K562 (cell line): ENCODE measurements around the gene ADGRA3. TPM values are rescaled to one million over a fixed set of nuclear protein-coding genes. Genes with fewer than 3 reads are reported as not detected.
"Not testable (repeated sequence)": the region's sequence is repeated elsewhere in the genome, so short reads cannot be mapped to it uniquely, and the experiment has no call there.

Experiments
- ATAC-seq: fragments of 200-7000 bp; cut with Tn5 transposase; 3 replicates; pipeline ENCODE4 v1.9.1; 2020; ENCODE audit warnings: moderate library complexity
- BruUV-seq: library from RNA; stranded (reverse); fragments of 400-500 nt; replicated peaks from 2 replicates; lab custom pipeline; 2021; lab: Mats Ljungman, UMichigan
- CTCF ChIA-PET: fragments of 300-600 bp; formaldehyde crosslinking; extraction: SDS; loops from one replicate; lab custom pipeline; 2021; ENCODE audit warnings: low intra/inter-chr PET ratio; lab: Yijun Ruan, JAX
- POLR2A ChIA-PET: fragments of 300-600, 350-650 bp; sonication (Branson Sonifier 250); formaldehyde crosslinking; extraction: SDS; loops from one replicate; lab custom pipeline; 2021; ENCODE audit warnings: antibody characterized with exemption, inconsistent platforms; lab: Yijun Ruan, JAX
- DNase-seq, 4 experiments: peaks; one replicate each; pipeline versions ENCODE4 v3.0.0 to v3.0.0-alpha.2; 2011 to 2018; ENCODE audit warnings: low spot score in 3 of 4, mixed read lengths in 3 of 4; ENCODE audit errors: extremely low read depth in 1 of 4
- FAIRE-seq: peaks from 2 replicates; lab custom pipeline; 2011; peaks lifted over from hg19 to GRCh38; lab: Jason Lieb, UNC
- H2AFZ ChIP-seq: 2 replicates; pipeline ENCODE4 v1.6.0; 2011; ENCODE audit warnings: low read depth, low read length, control low read depth, inconsistent platforms
- H3K27ac ChIP-seq: fragments of 200-600 bp; 3 replicates; pipeline ENCODE4 v1.8.0; 2011; ENCODE audit warnings: low read depth, mild to moderate bottlenecking, control low read depth, inconsistent platforms, low read length, moderate library complexity, mixed read lengths; ENCODE audit errors: extremely low read depth
- H3K27me3 ChIP-seq, 2 experiments: fragments of 300-600 bp in 1 of 2; 2 replicates in 1 of 2; 3 replicates in 1 of 2; pipeline versions ENCODE4 v1.6.0 to v1.8.0; 2011; ENCODE audit warnings: inconsistent platforms in 2 of 2, low read length in 2 of 2, mild to moderate bottlenecking in 1 of 2, mixed read lengths in 1 of 2, moderate library complexity in 1 of 2; ENCODE audit not compliant: control insufficient read depth in 2 of 2, insufficient read depth in 2 of 2
- H3K36me3 ChIP-seq: fragments of 300-600 bp; 3 replicates; pipeline ENCODE4 v1.8.0; 2011; ENCODE audit warnings: mild to moderate bottlenecking, low read length, inconsistent platforms; ENCODE audit not compliant: control insufficient read depth, insufficient read depth
- H3K4me1 ChIP-seq, 2 experiments: fragments of 200-600 bp in 1 of 2; replicated peaks in 1 of 2; 2 replicates in 1 of 2; 3 replicates in 1 of 2; pipeline versions ENCODE4 v1.5.1 to v1.8.0; 2011; ENCODE audit warnings: inconsistent platforms in 2 of 2, low read length in 2 of 2, mild to moderate bottlenecking in 1 of 2, mixed read lengths in 1 of 2, moderate library complexity in 1 of 2; ENCODE audit not compliant: control insufficient read depth in 2 of 2, insufficient read depth in 2 of 2
- H3K4me2 ChIP-seq: 2 replicates; pipeline ENCODE4 v1.6.1; 2011; ENCODE audit warnings: low read length, control low read depth, inconsistent platforms, mixed read lengths; ENCODE audit not compliant: insufficient read depth
- H3K4me3 ChIP-seq: fragments of 200-600 bp; sonication (generic), shearing (Covaris generic); 2 replicates; pipeline ENCODE4 v1.5.1; 2016; ENCODE audit warnings: control low read depth, inconsistent platforms
- H3K79me2 ChIP-seq: fragments of 200-600 bp; 3 replicates; pipeline ENCODE4 v1.8.0; 2011; ENCODE audit warnings: low read length, inconsistent platforms; ENCODE audit not compliant: control insufficient read depth, insufficient read depth
- H3K9ac ChIP-seq, 2 experiments: 2 replicates each; pipeline versions ENCODE4 v1.6.0 to v1.6.1; 2011; ENCODE audit warnings: low read depth in 2 of 2, low read length in 2 of 2, control low read depth in 1 of 2, inconsistent platforms in 1 of 2, mild to moderate bottlenecking in 1 of 2, mixed read lengths in 1 of 2; ENCODE audit not compliant: insufficient read depth in 1 of 2
- H3K9me1 ChIP-seq: one replicate; pipeline ENCODE4 v1.6.0; 2011; ENCODE audit warnings: inconsistent platforms, mild to moderate bottlenecking, low read length, moderate library complexity; ENCODE audit not compliant: control insufficient read depth, insufficient read depth
- H3K9me3 ChIP-seq: replicated peaks from 2 replicates; pipeline ENCODE4 v1.5.1; 2011; ENCODE audit warnings: low read depth, low read length, inconsistent platforms; ENCODE audit not compliant: control insufficient read depth, insufficient read depth
- H4K20me1 ChIP-seq: replicated peaks from 2 replicates; pipeline ENCODE4 v1.6.1; 2011; ENCODE audit warnings: low read length, inconsistent platforms, mixed read lengths; ENCODE audit not compliant: control insufficient read depth, insufficient read depth
- DEAF1 ChIP-seq: fragments of 450-650 bp; formaldehyde crosslinking; IDR thresholded peaks from 2 replicates; pipeline ENCODE4 v1.4.0; 2020; ENCODE audit warnings: mild to moderate bottlenecking, moderate library complexity
- HINFP ChIP-seq: fragments of 450-650 bp; conservative IDR thresholded peaks from 2 replicates; pipeline ENCODE4 v1.6.1; 2016; ENCODE audit warnings: missing genetic modification characterization, low read depth, mild to moderate bottlenecking, control low read depth, missing compliant biosample characterization
- KAT8 ChIP-seq: fragments of 450-650 bp; IDR thresholded peaks from 2 replicates; pipeline ENCODE4 v1.6.1; 2016; ENCODE audit warnings: low read depth, mild to moderate bottlenecking
- ZBTB1 ChIP-seq: sonication (generic); formaldehyde crosslinking; IDR thresholded peaks from 2 replicates; pipeline ENCODE4 v1.8.1; 2023; ENCODE audit warnings: missing genetic modification reagents, low read depth, mild to moderate bottlenecking, borderline replicate concordance
- ZMIZ1 ChIP-seq, 2 experiments: fragments of 150-350 bp in 1 of 2; IDR thresholded peaks; 2 replicates each; pipeline ENCODE4 v1.6.1; 2012 to 2016; ENCODE audit warnings: low read depth in 2 of 2, low read length in 2 of 2, mild to moderate bottlenecking in 1 of 2, moderate library complexity in 1 of 2
- ZNF644 ChIP-seq: fragments of 200-800 bp; sonication (Bioruptor generic); IDR thresholded peaks from 2 replicates; pipeline ENCODE4 v1.6.1; 2016; ENCODE audit warnings: low read depth, missing genetic modification characterization, missing compliant biosample characterization
- WGBS: fragments of 100-300 bp; shearing (Covaris generic); methylation state at CpG from one replicate; pipeline ENCODE4 v1.1.6; 2016; ENCODE audit warnings: low coverage, mixed read lengths; ENCODE audit not compliant: insufficient coverage; ENCODE audit errors: missing lambda C conversion rate; 5-methylcytosine and 5-hydroxymethylcytosine counted together
- in situ Hi-C: fragments of 300-500 bp; cut with MboI; formaldehyde crosslinking; loops from 4 replicates; pipeline ENCODE4 v1.15.0; 2018; ENCODE audit warnings: inconsistent platforms, mixed read lengths
- intact Hi-C: fragments of 100-400 bp; cut with micrococcal nuclease; formaldehyde crosslinking; loops from 2 replicates; pipeline ENCODE4 v1.14.2; 2022
- polyA plus RNA-seq, 8 experiments: library from polyadenylated mRNA; depleted of rRNA in 4 of 8; stranded (reverse) in 5 of 8; unstranded in 3 of 8; fragments of >200 nt; fragmentation: Nextera tagmentation in 2 of 8; fragmentation: Illumina TruSeq in 1 of 8; extraction: Ambion mirVana in 2 of 8; extraction: Trizol in 1 of 8; gene quantifications; 2 replicates each; pipeline versions ENCODE4 v1.2.1 to v1.2.3, GENCODE V29; 2011 to 2014; ENCODE audit warnings: inconsistent platforms in 1 of 8, missing spikeins in 1 of 8
- total RNA-seq, 7 experiments: library from RNA; depleted of rRNA in 6 of 7; stranded (reverse); fragments of >200 nt in 6 of 7; fragmentation: Illumina TruSeq in 2 of 7; extraction: Trizol in 2 of 7; gene quantifications; 2 replicates each; pipeline versions ENCODE4 v1.2.1 to v1.2.3, GENCODE V29; 2011 to 2021; ENCODE audit warnings: low replicate concordance in 1 of 7

The ADGRA3 gene
- total and polyA plus RNA-seq, 9 of the 15 experiments (the other 6 are each of a cell fraction or from before 2014, with no cell fraction given): 0.06 to 2.3 (median 0.27) TPM; not detected in 3

- no peak for TF ChIP-seq HINFP (tag)
- TF ChIP-seq, all 486 proteins: peak for 0
These were observed 131.7 kb downstream of the ADGRA3 start (continued) for GRCh38 chr4:22384154-22384553.

GRCh38 chr4:22382216-22382615 lies 133.7 kb downstream of the ADGRA3 start:
- 0% methylated on average over 3 of the region's 3 CpGs for WGBS

GRCh38 chr4:22372986-22373385 lies 142.9 kb downstream of the ADGRA3 start:
- no peaks in the 10 kb centered on the region for H4K20me1 ChIP-seq
- no peak overlapping the region for H3K27ac ChIP-seq
- H3K9ac ChIP-seq: no peak overlapping the region
- 3% methylated on average over 3 of the region's 3 CpGs for WGBS
- no peak for TF ChIP-seq ZMIZ1 (IDR thresholded peaks at IDR 0.05; ENCODE audit: low read depth in 2 of 2, low read length in 2 of 2)
- TF ChIP-seq ZNF644 (tag): no peak
- TF ChIP-seq KAT8: no peak
- TF ChIP-seq ZBTB1 (CRISPR knock-in tag): no peak
- no peak for TF ChIP-seq DEAF1 (CRISPR knock-in tag)
- H3K4me2 ChIP-seq: no peak overlapping the region
- ATAC-seq (no peak), DNase-seq (no peak), FAIRE-seq (no peak)
- H3K27me3 ChIP-seq: no peaks in the 10 kb centered on the region
- ChIA-PET POLR2A (interaction anchor here (0.6 kb wide), 1 partner anchor 10 kb away, joined by 3 read pairs; no protein-coding TSS in a partner anchor), CTCF (no interaction called here)
- in situ Hi-C loops: no loop called here
- H3K4me3 ChIP-seq: no peak overlapping the region
- BruUV-seq: no TSS peak
- no peak overlapping the region for H2AFZ ChIP-seq
- H3K36me3 ChIP-seq: no peaks in the 10 kb centered on the region
- intact Hi-C loops: no loop called here
- H3K9me3 ChIP-seq: no peaks in the 10 kb centered on the region
- no peaks in the 10 kb centered on the region for H3K4me1 ChIP-seq
- H3K9me1 ChIP-seq: no peaks in the 10 kb centered on the region
- no peaks in the 10 kb centered on the region for H3K79me2 ChIP-seq

More at GRCh38 chr4:22382216-22382615, 133.7 kb downstream of the ADGRA3 start:
- BruUV-seq, intact Hi-C loops, POLR2A ChIA-PET, H3K79me2 ChIP-seq, H3K4me1 ChIP-seq, H3K27me3 ChIP-seq, H3K9me1 ChIP-seq, H2AFZ ChIP-seq, H3K4me2 ChIP-seq, H3K9ac ChIP-seq, H3K36me3 ChIP-seq, ATAC-seq, H4K20me1 ChIP-seq, CTCF ChIA-PET, FAIRE-seq, H3K4me3 ChIP-seq, DNase-seq, H3K27ac ChIP-seq, H3K9me3 ChIP-seq: not testable (repeated sequence)
- in situ Hi-C loops: loop anchor here (10.0 kb wide), 1 partner anchor 597 kb away; no protein-coding TSS in a partner anchor
